H9 (cell line): ENCODE results near the gene SRRT. TPM values are rescaled to one million over a fixed set of nuclear protein-coding genes. Genes with fewer than 3 reads are reported as not detected.

Source experiments
- DNase-seq: peaks from one replicate; pipeline ENCODE4 v3.0.0-alpha.2; 2017
- H2AFZ ChIP-seq: one replicate; pipeline ENCODE4 v1.6.1; 2013; ENCODE audit warnings: mild to moderate bottlenecking, low read length, control low read depth, moderate library complexity
- H2AK5ac ChIP-seq: 2 replicates; pipeline ENCODE4 v1.6.1; 2013; ENCODE audit warnings: low read length, control low read depth, mixed read lengths; ENCODE audit not compliant: insufficient read length
- H2BK120ac ChIP-seq: one replicate; pipeline ENCODE4 v1.6.1; 2013; ENCODE audit warnings: low read depth, mild to moderate bottlenecking, low read length, control low read depth, inconsistent platforms; ENCODE audit not compliant: poor library complexity, severe bottlenecking
- H2BK12ac ChIP-seq: 2 replicates; pipeline ENCODE4 v1.6.1; 2013; ENCODE audit warnings: low read length, control low read depth, mixed read lengths, low read depth; ENCODE audit not compliant: insufficient read length
- H2BK15ac ChIP-seq: 2 replicates; pipeline ENCODE4 v1.6.1; 2013; ENCODE audit warnings: low read depth, low read length, control low read depth
- H2BK20ac ChIP-seq: one replicate; pipeline ENCODE4 v1.6.1; 2013; ENCODE audit warnings: low read depth, mild to moderate bottlenecking, low read length, control low read depth, inconsistent platforms; ENCODE audit not compliant: poor library complexity, severe bottlenecking
- H2BK5ac ChIP-seq: 2 replicates; pipeline ENCODE4 v1.6.1; 2013; ENCODE audit warnings: low read length, control low read depth, mixed read lengths; ENCODE audit not compliant: insufficient read length
- H3K14ac ChIP-seq: 2 replicates; pipeline ENCODE4 v1.6.1; 2013; ENCODE audit warnings: low read length, control low read depth; ENCODE audit not compliant: insufficient read depth
- H3K18ac ChIP-seq: 2 replicates; pipeline ENCODE4 v1.6.1; 2013; ENCODE audit warnings: low read depth, mild to moderate bottlenecking, mixed read lengths, low read length, control low read depth; ENCODE audit not compliant: insufficient read length
- H3K23ac ChIP-seq: 2 replicates; pipeline ENCODE4 v1.6.1; 2013; ENCODE audit warnings: low read length, control low read depth, mixed read lengths, low read depth; ENCODE audit not compliant: insufficient read length
- H3K23me2 ChIP-seq: 2 replicates; pipeline ENCODE4 v1.6.1; 2013; ENCODE audit warnings: low read depth, mild to moderate bottlenecking, mixed read lengths, low read length, control low read depth; ENCODE audit not compliant: insufficient read length, poor library complexity, severe bottlenecking
- H3K27ac ChIP-seq: 2 replicates; pipeline ENCODE4 v1.5.1; 2013; ENCODE audit warnings: low read length, control low read depth, mixed read lengths, low read depth; ENCODE audit not compliant: insufficient read length
- H3K27me3 ChIP-seq: 2 replicates; pipeline ENCODE4 v1.6.1; 2013; ENCODE audit warnings: low read length, control low read depth, inconsistent platforms; ENCODE audit not compliant: insufficient read depth
- H3K4ac ChIP-seq: 2 replicates; pipeline ENCODE4 v1.6.1; 2013; ENCODE audit warnings: low read depth, mild to moderate bottlenecking, control low read depth, inconsistent platforms, low read length, moderate library complexity
- H3K4me1 ChIP-seq: 2 replicates; pipeline ENCODE4 v1.6.1; 2013; ENCODE audit warnings: low read length, control low read depth, inconsistent platforms; ENCODE audit not compliant: insufficient read depth
- H3K4me2 ChIP-seq: 2 replicates; pipeline ENCODE4 v1.6.1; 2013; ENCODE audit warnings: low read length, control low read depth, mixed read lengths; ENCODE audit not compliant: insufficient read length, insufficient read depth
- H3K56ac ChIP-seq: 2 replicates; pipeline ENCODE4 v1.6.1; 2013; ENCODE audit warnings: low read depth, mild to moderate bottlenecking, mixed read lengths, low read length, control low read depth; ENCODE audit not compliant: insufficient read length
- H3K79me1 ChIP-seq: 2 replicates; pipeline ENCODE4 v1.6.1; 2013; ENCODE audit warnings: low read depth, mild to moderate bottlenecking, moderate library complexity, low read length, control low read depth, inconsistent platforms; ENCODE audit not compliant: insufficient read depth, poor library complexity, severe bottlenecking
- H3K79me2 ChIP-seq: 2 replicates; pipeline ENCODE4 v1.6.1; 2013; ENCODE audit warnings: low read length, control low read depth, inconsistent platforms; ENCODE audit not compliant: insufficient read depth
- H3K9ac ChIP-seq: 2 replicates; pipeline ENCODE4 v1.6.1; 2013; ENCODE audit warnings: low read length, control low read depth, mixed read lengths; ENCODE audit not compliant: insufficient read length; ENCODE audit errors: extremely low read depth
- H3K9me3 ChIP-seq: one replicate; pipeline ENCODE4 v1.6.1; 2013; ENCODE audit warnings: low read depth, low read length, inconsistent platforms; ENCODE audit not compliant: control insufficient read depth
- H3T11ph ChIP-seq: one replicate; pipeline ENCODE4 v1.6.1; 2013; ENCODE audit warnings: mild to moderate bottlenecking, low read length, control low read depth, inconsistent platforms
- H4K20me1 ChIP-seq: one replicate; pipeline ENCODE4 v1.6.1; 2013; ENCODE audit not compliant: control insufficient read depth, insufficient read length, insufficient read depth
- H4K5ac ChIP-seq: 2 replicates; pipeline ENCODE4 v1.6.1; 2013; ENCODE audit warnings: low read depth, mild to moderate bottlenecking, mixed read lengths, low read length, control low read depth; ENCODE audit not compliant: insufficient read length
- H4K8ac ChIP-seq: replicated peaks from 2 replicates; pipeline ENCODE4 v1.6.1; 2013; ENCODE audit warnings: low read length, control low read depth, mixed read lengths, low read depth; ENCODE audit not compliant: insufficient read length
- H4K91ac ChIP-seq: 2 replicates; pipeline ENCODE4 v1.6.1; 2013; ENCODE audit warnings: low read depth, mild to moderate bottlenecking, moderate library complexity, mixed read lengths, low read length, control low read depth; ENCODE audit not compliant: insufficient read length
- H3K27ac Mint-ChIP-seq, 3 experiments: 2 replicates in 2 of 3; 3 replicates in 1 of 3; pipeline ENCODE4 v1.8.0; 2020 to 2021; ENCODE audit warnings: mixed read lengths in 3 of 3, mild to moderate bottlenecking in 1 of 3, moderate library complexity in 1 of 3
- H3K27me3 Mint-ChIP-seq: 2 replicates; pipeline ENCODE4 v1.8.0; 2021; ENCODE audit warnings: low read depth, mild to moderate bottlenecking, moderate library complexity, mixed read lengths
- H3K36me3 Mint-ChIP-seq, 3 experiments: 2 replicates in 2 of 3; 3 replicates in 1 of 3; pipeline ENCODE4 v1.8.0; 2020 to 2021; ENCODE audit warnings: low read depth in 3 of 3, mixed read lengths in 3 of 3; ENCODE audit not compliant: insufficient read depth in 1 of 3
- H3K4me1 Mint-ChIP-seq, 2 experiments: 2 replicates each; pipeline ENCODE4 v1.8.0; 2020; ENCODE audit warnings: mixed read lengths in 2 of 2
- H3K4me3 Mint-ChIP-seq, 2 experiments: 2 replicates in 1 of 2; 3 replicates in 1 of 2; pipeline ENCODE4 v1.8.0; 2020 to 2021; ENCODE audit warnings: mild to moderate bottlenecking in 2 of 2, mixed read lengths in 2 of 2, moderate library complexity in 1 of 2
- H3K9me3 Mint-ChIP-seq, 2 experiments: 2 replicates in 1 of 2; 3 replicates in 1 of 2; pipeline ENCODE4 v1.8.0; 2020; ENCODE audit warnings: mild to moderate bottlenecking in 2 of 2, mixed read lengths in 2 of 2, moderate library complexity in 1 of 2
- CTCF ChIP-seq: fragments of 200-600 bp; sonication (generic); conservative IDR thresholded peaks from 3 replicates; pipeline ENCODE4 v1.8.0; 2021; ENCODE audit warnings: antibody characterized with exemption, mild to moderate bottlenecking
- WGBS: extraction: QIAGEN DNeasy Blood & Tissue Kit; methylation state at CpG from one replicate; pipeline ENCODE4 v1.1.7; 2013; ENCODE audit warnings: missing lambda C conversion rate, low lambda C conversion rate, mixed read lengths; ENCODE audit not compliant: insufficient read length; ENCODE audit errors: extremely low coverage; 5-methylcytosine and 5-hydroxymethylcytosine counted together
- total RNA-seq: library from RNA; stranded (reverse); gene quantifications from 2 replicates; pipeline ENCODE4 v1.2.1, GENCODE V29; 2021

SRRT gene
- total RNA-seq, 1 experiment from 2014 or later = 373 TPM

GRCh38 chr7:100836812-100837098 is 38.1 kb upstream of the SRRT start:
- no peak overlapping the region for H3K14ac ChIP-seq
- H2AFZ ChIP-seq = no peak overlapping the region
- H3T11ph ChIP-seq = no peak overlapping the region

More at GRCh38 chr7:100836812-100837098, 38.1 kb upstream of the SRRT start:
- no CpG with 5 or more reads among the region's 6 CpGs for WGBS
- no peaks in the 10 kb centered on the region for H3K9me3 Mint-ChIP-seq
- Histone ChIP-seq H3K4ac (no peak overlapping the region; the same call in 1 of the 2 replicates), H3K9me3 (no peaks in the 10 kb centered on the region), H2BK20ac (no peak overlapping the region), H4K91ac (no peak overlapping the region), H2BK15ac (no peak overlapping the region), H3K4me2 (peak overlapping the region; percentile 59), H3K79me2 (no peaks in the 10 kb centered on the region), H3K27me3 (no peaks in the 10 kb centered on the region), H4K5ac (peak overlapping the region; percentile 38), H2AK5ac (no peak overlapping the region), H3K4me1 (peaks cover 3% of the 10 kb centered on the region; the same call in 1 of the 2 replicates), H3K79me1 (no peaks in the 10 kb centered on the region), H3K9ac (peak overlapping the region; percentile 82), H4K20me1 (no peaks in the 10 kb centered on the region), H3K23ac (no peak overlapping the region), H2BK12ac (no peak overlapping the region), H4K8ac (no peak overlapping the region), H3K27ac (peak overlapping the region; percentile 89), H2BK120ac (peak overlapping the region; percentile 83), H2BK5ac (no peak overlapping the region), H3K56ac (no peak overlapping the region), H3K18ac (peak overlapping the region; percentile 93), H3K23me2 (peaks cover 4% of the 10 kb centered on the region)
- peaks cover 27 to 29% of the 10 kb centered on the region in 2 experiments for H3K4me1 Mint-ChIP-seq
- no peak for DNase-seq
- peak overlapping the region; percentile 61 to 82 for H3K4me3 Mint-ChIP-seq
- no peak for TF ChIP-seq CTCF
- H3K36me3 Mint-ChIP-seq = peaks cover 6 to 8% (median 6%) of the 10 kb centered on the region in 3 experiments; a peak in 6 of 7 replicates
- H3K27ac Mint-ChIP-seq = peak overlapping the region; percentile 98 to 99 (median 99)
- no peaks in the 10 kb centered on the region for H3K27me3 Mint-ChIP-seq
